AG10803 (cell line): ENCODE results near the gene ARPP21.

Experiments used
- DNase-seq: peaks from one replicate; pipeline ENCODE4 v3.0.0; 2010; ENCODE audit warnings: low read depth
- H3K4me3 ChIP-seq: 2 replicates; pipeline ENCODE4 v1.5.1; 2011; ENCODE audit warnings: mild to moderate bottlenecking, low read length, control low read depth
- CTCF ChIP-seq: conservative IDR thresholded peaks from 2 replicates; pipeline ENCODE4 v1.5.1; 2011; ENCODE audit warnings: mild to moderate bottlenecking, low read length, control low read depth, inconsistent platforms

The ARPP21 gene

GRCh38 chr3:35651426-35651825 is 12.1 kb downstream of the ARPP21 start:
- H3K4me3 ChIP-seq: no peak overlapping the region
- no peak for DNase-seq
- no peak for TF ChIP-seq CTCF

GRCh38 chr3:35651851-35652250 is 12.5 kb downstream of the ARPP21 start:
- TF ChIP-seq CTCF: no peak
- no peak for DNase-seq
- no peak overlapping the region for H3K4me3 ChIP-seq

DNA sequence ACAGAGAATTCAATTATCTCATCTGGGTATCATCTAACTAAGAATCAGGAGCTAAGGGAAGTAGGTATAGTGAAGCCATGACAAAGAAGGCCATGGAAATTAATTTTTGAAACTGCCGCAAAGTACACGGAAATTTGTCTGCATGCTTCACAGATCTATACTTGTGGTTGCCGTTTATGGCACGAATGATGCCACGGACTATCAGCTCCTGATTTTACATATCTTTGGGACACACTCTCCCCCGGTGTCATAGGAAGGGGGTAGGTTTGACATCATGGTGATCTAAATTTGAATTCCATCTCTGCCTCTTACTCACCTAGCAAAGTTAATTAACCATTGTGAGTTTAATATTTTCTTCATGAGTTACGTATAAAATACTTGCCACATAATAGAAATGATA is 14.0 kb downstream of the ARPP21 start:
- no peak for TF ChIP-seq CTCF
- no peak overlapping the region for H3K4me3 ChIP-seq
- no peak for DNase-seq

- no peak overlapping the region for H3K4me3 ChIP-seq
- DNase-seq: no peak
- TF ChIP-seq CTCF: no peak
These were observed 15.2 kb downstream of the ARPP21 start for GRCh38 chr3:35654476-35654875.

- H3K4me3 ChIP-seq: no peak overlapping the region
- no peak for TF ChIP-seq CTCF
- DNase-seq: no peak
These were observed 19.4 kb downstream of the ARPP21 start for GRCh38 chr3:35658686-35659085.

- no peak overlapping the region for H3K4me3 ChIP-seq
- TF ChIP-seq CTCF: no peak
- no peak for DNase-seq
These were observed 20.4 kb downstream of the ARPP21 start for GRCh38 chr3:35659768-35660167.

GRCh38 chr3:35663471-35663870 is 24.1 kb downstream of the ARPP21 start:
- no peak overlapping the region for H3K4me3 ChIP-seq
- no peak for TF ChIP-seq CTCF
- DNase-seq: no peak
